OCI-LY7 (cell line): ENCODE results near the gene ARHGEF12.

ENCODE experiments used
- EZH2phosphoT487 ChIP-seq: fragments of 200-600 bp; sonication (generic); IDR thresholded peaks from 2 replicates; pipeline ENCODE4 v1.6.1; 2018; ENCODE audit warnings: low read depth, borderline replicate concordance, mild to moderate bottlenecking, mixed run types, antibody characterized with exemption, low read length, moderate library complexity, mixed read lengths
- TF ChIP-seq, protein P1 (sequence below): fragments of 200-600 bp; sonication (generic); conservative IDR thresholded peaks from 2 replicates; pipeline ENCODE4 v1.5.1; 2014; ENCODE audit warnings: mild to moderate bottlenecking, antibody characterized with exemption, low read length, moderate library complexity, mixed read lengths

DNA sequence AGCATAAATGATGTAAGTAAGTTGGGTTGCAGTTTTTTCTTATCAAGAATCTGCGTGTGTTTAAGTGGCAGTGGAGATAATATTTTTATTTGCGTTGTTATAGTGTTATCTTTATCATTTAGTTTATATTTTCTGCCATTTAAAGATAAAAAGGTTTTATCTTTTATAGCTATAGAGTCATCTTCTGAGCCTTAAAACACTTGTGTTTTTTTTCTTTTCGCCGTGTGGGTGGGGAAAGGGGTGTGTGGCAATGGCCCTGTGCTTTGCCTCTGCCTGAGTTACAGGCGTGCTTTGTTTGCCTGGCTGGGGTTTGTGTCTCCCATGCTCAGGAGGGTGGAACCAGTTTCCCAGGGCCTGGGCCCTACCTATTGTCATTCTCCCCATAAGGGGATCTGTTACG lies 16.2 kb downstream of the ARHGEF12 start:
- TF ChIP-seq, protein P1, sequence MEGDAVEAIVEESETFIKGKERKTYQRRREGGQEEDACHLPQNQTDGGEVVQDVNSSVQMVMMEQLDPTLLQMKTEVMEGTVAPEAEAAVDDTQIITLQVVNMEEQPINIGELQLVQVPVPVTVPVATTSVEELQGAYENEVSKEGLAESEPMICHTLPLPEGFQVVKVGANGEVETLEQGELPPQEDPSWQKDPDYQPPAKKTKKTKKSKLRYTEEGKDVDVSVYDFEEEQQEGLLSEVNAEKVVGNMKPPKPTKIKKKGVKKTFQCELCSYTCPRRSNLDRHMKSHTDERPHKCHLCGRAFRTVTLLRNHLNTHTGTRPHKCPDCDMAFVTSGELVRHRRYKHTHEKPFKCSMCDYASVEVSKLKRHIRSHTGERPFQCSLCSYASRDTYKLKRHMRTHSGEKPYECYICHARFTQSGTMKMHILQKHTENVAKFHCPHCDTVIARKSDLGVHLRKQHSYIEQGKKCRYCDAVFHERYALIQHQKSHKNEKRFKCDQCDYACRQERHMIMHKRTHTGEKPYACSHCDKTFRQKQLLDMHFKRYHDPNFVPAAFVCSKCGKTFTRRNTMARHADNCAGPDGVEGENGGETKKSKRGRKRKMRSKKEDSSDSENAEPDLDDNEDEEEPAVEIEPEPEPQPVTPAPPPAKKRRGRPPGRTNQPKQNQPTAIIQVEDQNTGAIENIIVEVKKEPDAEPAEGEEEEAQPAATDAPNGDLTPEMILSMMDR = no peak
- no peak for TF ChIP-seq EZH2phosphoT487
